GM12864 (cell line): ENCODE results near the gene ZNHIT2.

ENCODE experiments used
- DNase-seq: peaks from one replicate; pipeline ENCODE4 v3.0.0-alpha.2; 2011; ENCODE audit warnings: low read depth
- H3K4me3 ChIP-seq: 2 replicates; pipeline ENCODE4 v1.5.1; 2011; ENCODE audit warnings: mild to moderate bottlenecking, low read depth, low read length, control low read depth
- TF ChIP-seq, protein P1 (sequence below): IDR thresholded peaks from 2 replicates; pipeline ENCODE4 v1.5.1; 2011; ENCODE audit warnings: low read depth, mild to moderate bottlenecking, moderate library complexity, low read length, control low read depth, inconsistent platforms; ENCODE audit errors: missing control alignments

ZNHIT2 gene

GRCh38 chr11:65069217-65069616, 48.3 kb downstream of the ZNHIT2 start:
- TF ChIP-seq, protein P1, sequence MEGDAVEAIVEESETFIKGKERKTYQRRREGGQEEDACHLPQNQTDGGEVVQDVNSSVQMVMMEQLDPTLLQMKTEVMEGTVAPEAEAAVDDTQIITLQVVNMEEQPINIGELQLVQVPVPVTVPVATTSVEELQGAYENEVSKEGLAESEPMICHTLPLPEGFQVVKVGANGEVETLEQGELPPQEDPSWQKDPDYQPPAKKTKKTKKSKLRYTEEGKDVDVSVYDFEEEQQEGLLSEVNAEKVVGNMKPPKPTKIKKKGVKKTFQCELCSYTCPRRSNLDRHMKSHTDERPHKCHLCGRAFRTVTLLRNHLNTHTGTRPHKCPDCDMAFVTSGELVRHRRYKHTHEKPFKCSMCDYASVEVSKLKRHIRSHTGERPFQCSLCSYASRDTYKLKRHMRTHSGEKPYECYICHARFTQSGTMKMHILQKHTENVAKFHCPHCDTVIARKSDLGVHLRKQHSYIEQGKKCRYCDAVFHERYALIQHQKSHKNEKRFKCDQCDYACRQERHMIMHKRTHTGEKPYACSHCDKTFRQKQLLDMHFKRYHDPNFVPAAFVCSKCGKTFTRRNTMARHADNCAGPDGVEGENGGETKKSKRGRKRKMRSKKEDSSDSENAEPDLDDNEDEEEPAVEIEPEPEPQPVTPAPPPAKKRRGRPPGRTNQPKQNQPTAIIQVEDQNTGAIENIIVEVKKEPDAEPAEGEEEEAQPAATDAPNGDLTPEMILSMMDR = no peak
- no peak overlapping the region for H3K4me3 ChIP-seq
- DNase-seq = no peak

GRCh38 chr11:65067446-65067845, 50.1 kb downstream of the ZNHIT2 start:
- TF ChIP-seq, protein P1 = no peak
- H3K4me3 ChIP-seq = no peak overlapping the region
- DNase-seq = no peak

DNA sequence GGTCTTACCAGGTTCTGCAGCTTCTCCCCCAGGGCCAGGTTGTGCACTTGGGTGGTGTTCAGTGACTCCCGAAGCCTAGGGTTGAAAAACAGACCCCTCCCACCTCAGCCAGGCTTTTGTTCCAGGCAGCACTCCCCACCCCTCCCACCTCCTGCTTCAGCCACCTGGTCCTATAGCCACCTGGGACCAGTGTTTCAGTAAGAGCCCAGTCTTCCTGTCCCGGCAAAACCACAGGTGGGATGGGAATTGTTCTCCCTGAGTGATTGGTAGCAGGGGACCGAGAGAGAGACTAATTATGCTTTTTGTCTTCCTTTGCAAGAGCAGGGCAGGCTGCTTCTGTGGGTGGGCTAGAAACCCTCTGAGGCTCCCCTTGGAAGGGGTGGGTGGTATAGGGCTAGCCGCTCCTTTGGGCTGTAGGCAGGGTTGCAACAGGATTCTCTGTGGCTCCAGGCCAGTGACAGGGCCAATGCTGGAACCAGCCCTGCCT, 50.7 kb downstream of the ZNHIT2 start:
- DNase-seq = no peak

More for the DNA sequence above, 50.7 kb downstream of the ZNHIT2 start:
- TF ChIP-seq, protein P1 = no peak
- no peak overlapping the region for H3K4me3 ChIP-seq
